ENCODE measurements around the gene PRKAR1B. TPM values are rescaled to one million over a fixed set of nuclear protein-coding genes. Genes with fewer than 3 reads are reported as not detected.
"Not testable (repeated sequence)": the region's sequence is repeated elsewhere in the genome, so short reads cannot be mapped to it uniquely, and the experiment has no call there.

Gene PRKAR1B
- total RNA-seq, 2 donors from 2014 or later = 26.2 to 56.0 TPM

DNA sequence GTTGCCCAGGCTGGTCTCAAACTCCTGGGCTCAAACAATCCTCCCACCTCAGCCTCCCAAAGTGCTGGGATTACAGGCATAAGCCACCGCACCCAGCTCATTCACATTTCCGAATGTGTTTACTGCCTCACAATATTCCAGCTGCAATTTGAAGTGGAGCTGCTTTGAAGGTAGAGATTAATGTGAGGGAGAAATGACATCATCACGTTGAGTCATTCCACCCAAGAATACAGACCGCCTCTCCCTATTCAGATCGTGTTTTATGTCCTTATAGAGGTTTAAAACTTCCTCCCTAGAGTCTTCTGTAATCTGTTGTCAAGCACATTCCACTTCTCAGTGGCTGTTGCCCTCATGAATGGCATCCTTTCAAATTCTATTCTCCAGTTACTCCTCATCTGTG lies 107.0 kb downstream of the PRKAR1B start:
- Mint-ChIP-seq H3K27ac (peak overlapping the region; percentile 85), H3K9me3 (peaks cover 25% of the 10 kb centered on the region), H3K27me3 (no peaks in the 10 kb centered on the region), H3K4me1 (peaks cover 29% of the 10 kb centered on the region), H3K36me3 (ENCODE audit: low read depth) (peaks cover 20% of the 10 kb centered on the region), H3K4me3 (peak overlapping the region; percentile 78)
- ATAC-seq (replicated peaks) = peak; percentile 86

DNA sequence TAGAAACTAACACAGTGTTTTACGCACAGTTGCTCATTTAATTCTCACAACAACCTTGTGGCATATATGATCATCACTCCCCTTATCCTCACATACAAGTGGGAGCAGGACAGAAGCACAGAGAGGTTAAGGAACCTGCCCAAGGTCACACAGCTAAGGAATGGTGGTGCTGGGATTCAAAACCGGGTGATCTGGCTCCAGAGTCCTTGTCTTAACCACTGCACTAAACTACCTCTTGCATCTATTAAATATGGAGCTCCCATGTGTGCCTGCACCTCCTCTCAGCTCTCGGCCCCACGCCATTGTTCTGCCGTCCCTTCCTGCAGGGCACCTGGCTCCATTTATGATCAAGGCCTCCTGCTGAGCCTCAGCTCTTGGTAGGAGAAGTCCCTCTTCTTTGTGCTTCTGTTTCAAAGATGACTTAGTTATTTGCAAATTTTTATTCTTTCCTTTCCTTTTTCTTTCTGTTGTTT lies 107.7 kb downstream of the PRKAR1B start:
- H3K9me3 Mint-ChIP-seq = peaks cover 19% of the 10 kb centered on the region
- no peaks in the 10 kb centered on the region for H3K27me3 Mint-ChIP-seq
- peaks cover 20% of the 10 kb centered on the region for H3K36me3 Mint-ChIP-seq (ENCODE audit: low read depth)
- ATAC-seq (replicated peaks) = no peak
- H3K27ac Mint-ChIP-seq = peak overlapping the region; percentile 85
- peaks cover 29% of the 10 kb centered on the region for H3K4me1 Mint-ChIP-seq
- H3K4me3 Mint-ChIP-seq = peak overlapping the region; percentile 78

DNA sequence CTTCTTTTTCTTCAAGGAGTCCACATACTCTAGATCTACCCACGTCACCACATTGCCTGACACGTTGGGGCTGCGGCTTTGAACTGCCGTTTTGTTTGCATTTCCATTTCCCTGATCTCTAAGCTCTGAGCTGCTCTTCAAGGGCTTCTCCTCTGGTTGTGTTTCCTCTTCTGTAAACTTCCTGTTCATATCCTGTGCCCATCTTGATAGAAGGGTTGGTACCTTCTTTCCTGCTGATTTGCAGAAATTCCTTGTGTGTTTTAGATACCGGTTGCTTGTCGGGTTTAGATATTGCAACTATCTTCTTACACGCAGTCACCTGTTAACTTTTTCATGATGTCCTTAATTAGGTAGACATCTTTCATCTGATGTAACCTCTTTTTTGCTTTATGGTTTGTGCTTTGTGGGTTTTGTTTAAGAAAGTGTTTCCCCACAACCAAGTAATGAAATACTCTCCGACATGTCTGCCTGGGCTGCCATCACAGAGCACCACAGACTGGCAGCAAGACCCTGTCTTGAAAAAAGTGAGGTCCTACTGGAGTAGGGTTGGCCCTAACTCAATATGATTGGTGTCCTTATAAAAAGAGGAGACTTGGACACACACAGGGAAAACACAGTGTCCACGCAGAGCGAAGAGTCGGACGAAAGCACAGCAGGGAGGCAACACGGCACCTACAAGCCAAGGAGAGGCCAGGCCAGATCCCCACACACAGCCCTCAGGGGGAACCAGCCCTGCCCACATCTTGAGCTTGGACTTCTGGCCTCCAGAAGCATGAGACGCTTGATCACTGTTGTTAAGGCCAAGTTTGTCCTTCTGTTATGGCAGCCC lies 108.3 kb downstream of the PRKAR1B start:
- Mint-ChIP-seq H3K4me3 (peak overlapping the region; percentile 78), H3K36me3 (ENCODE audit: low read depth) (peaks cover 20% of the 10 kb centered on the region), H3K27ac (peak overlapping the region; percentile 85), H3K27me3 (no peaks in the 10 kb centered on the region), H3K9me3 (peaks cover 17% of the 10 kb centered on the region), H3K4me1 (peaks cover 29% of the 10 kb centered on the region)
- peak; percentile 79 for ATAC-seq (replicated peaks)

DNA sequence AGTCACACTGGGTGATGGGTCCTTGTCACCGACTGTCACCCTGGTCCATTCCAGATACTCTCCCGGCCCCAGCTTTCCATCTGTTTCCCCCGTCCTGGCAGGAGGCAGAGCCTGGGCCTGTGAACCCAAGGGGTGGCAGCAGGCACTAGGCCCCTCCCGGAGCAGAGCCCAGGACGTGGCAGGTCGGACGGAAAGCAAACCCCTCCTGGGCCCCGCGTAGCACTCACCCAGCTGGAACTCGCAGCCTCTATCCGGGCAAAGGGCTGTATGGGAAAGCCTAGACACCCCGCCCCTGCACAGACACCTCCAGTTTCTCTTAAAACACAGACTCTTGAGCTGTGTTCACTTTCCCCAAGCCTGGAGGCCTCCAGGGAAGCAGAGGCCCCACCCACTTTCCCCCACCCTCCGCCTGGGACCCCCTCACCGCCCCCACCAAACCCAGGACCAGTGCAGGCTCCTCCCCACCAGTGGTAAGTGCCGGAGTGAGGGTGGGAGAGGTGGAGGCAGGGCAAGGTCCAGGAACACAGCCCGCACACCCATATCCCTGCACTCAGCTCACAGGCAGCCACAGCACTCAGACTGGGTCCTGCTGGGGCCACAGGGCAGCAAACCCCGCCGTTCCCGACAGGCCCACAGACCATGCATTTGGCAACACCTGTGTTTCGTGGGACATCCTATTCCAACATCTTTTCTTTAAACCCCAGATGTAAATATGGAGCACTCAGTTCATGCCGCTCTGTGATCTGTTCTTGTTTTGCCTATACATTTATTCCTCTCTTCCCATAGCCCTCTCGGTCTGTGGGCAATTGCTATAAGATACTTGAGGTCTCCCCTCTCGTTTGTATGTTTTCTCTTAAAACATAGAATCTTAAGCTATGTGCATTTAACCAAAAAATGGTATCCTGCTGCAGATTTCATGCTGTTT lies 109.2 kb downstream of the PRKAR1B start:
- H3K27me3 Mint-ChIP-seq = no peaks in the 10 kb centered on the region
- H3K9me3 Mint-ChIP-seq = peaks cover 17% of the 10 kb centered on the region
- peak overlapping the region; percentile 85 for H3K27ac Mint-ChIP-seq
- H3K4me3 Mint-ChIP-seq = peak overlapping the region; percentile 78
- peak; percentile 42 for ATAC-seq (replicated peaks)
- H3K36me3 Mint-ChIP-seq (ENCODE audit: low read depth) = peaks cover 20% of the 10 kb centered on the region
- H3K4me1 Mint-ChIP-seq = peaks cover 29% of the 10 kb centered on the region

DNA sequence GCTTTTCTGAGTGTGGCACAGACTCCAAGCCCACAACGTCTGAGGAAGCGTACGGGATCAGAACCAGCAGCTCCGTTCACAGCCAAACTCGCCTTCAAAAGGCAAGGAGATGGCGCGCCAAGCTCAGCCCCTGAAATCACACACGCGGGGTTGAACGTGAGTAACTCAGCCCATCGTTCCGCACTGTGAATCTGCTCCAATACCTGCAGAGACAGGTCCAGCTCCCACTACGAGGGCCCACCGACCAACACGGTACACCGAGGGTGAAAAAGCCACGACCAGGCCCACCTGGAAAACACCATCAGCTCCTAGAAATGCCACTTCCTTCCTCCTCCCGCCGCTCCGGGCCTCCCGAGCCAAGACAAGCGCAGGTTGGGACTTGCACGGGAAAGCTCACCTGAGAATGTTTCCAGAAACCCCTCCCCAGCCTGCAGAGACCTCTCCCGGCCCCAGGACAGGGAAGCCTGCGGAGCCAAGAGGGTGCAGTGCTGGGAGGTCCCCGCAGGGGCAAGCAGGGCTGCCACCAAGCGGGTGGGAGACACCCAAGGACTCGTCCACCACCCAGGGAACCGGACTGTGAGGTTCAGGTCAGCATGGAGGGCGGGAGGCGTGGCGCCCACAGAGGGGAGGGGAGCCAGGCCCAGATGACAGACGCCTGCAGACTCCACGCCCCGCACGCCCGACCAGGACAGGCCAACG lies 113.5 kb downstream of the PRKAR1B start:
- no peaks in the 10 kb centered on the region for H3K27me3 Mint-ChIP-seq
- no peak overlapping the region for H3K27ac Mint-ChIP-seq
- H3K4me1 Mint-ChIP-seq = peaks cover 27% of the 10 kb centered on the region
- no peak overlapping the region for H3K4me3 Mint-ChIP-seq
- peaks cover 21% of the 10 kb centered on the region for H3K36me3 Mint-ChIP-seq (ENCODE audit: low read depth)
- no peaks in the 10 kb centered on the region for H3K9me3 Mint-ChIP-seq
- ATAC-seq (replicated peaks) = no peak

DNA sequence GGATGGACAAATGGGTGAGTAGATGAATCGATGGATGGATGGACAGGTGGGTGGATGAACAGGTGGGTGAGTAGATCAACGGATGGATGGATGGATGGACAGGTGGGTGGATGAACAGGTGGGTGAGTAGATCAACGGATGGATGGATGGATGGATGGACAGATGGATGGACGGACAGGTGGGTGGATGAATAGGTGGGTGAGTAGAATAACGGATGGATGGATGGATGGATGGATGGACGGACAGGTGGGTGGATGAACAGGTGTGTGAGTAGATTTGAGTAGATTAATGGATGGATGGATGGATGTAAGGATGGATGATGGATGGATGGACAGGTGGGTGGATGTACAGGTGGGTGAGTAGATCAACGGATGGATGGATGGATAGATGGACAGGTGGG lies 115.2 kb downstream of the PRKAR1B start:
- Mint-ChIP-seq H3K4me1 (peaks cover 21% of the 10 kb centered on the region), H3K27ac (peak overlapping the region; percentile 50), H3K36me3 (ENCODE audit: low read depth) (peaks cover 30% of the 10 kb centered on the region)
- H3K9me3 Mint-ChIP-seq; H3K4me3 Mint-ChIP-seq; H3K27me3 Mint-ChIP-seq; ATAC-seq (replicated peaks): not testable (repeated sequence)

DNA sequence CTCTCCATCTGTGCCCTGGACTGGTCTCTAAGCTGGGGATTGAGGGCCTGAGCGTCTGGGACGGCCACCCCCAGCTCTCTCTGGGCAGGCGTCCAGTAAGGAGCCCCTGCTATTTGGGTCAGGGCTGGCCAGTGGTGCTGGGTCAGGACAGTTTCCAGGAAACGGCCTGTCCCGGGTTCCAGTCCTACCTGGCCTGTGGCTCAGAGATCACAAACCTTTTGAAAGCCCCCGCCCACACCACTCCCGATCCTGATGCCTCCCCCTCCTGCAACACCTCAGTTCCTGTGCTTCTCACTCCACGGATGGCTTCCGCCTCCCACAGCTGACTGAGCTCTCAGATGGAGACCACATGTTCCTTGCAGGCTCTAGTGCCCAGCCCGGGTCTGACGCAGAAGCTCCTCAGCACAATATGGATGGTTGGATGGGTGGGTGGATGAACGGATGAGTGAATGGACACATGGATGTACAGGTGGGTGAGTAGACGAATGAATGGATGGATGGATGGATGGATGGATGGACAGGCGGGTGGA lies 115.7 kb downstream of the PRKAR1B start:
- H3K27me3 Mint-ChIP-seq = no peaks in the 10 kb centered on the region
- H3K27ac Mint-ChIP-seq = peak overlapping the region; percentile 50
- ATAC-seq (replicated peaks) = no peak
- H3K9me3 Mint-ChIP-seq = no peaks in the 10 kb centered on the region
- H3K36me3 Mint-ChIP-seq (ENCODE audit: low read depth) = peaks cover 32% of the 10 kb centered on the region
- H3K4me3 Mint-ChIP-seq = no peak overlapping the region
- peaks cover 21% of the 10 kb centered on the region for H3K4me1 Mint-ChIP-seq

DNA sequence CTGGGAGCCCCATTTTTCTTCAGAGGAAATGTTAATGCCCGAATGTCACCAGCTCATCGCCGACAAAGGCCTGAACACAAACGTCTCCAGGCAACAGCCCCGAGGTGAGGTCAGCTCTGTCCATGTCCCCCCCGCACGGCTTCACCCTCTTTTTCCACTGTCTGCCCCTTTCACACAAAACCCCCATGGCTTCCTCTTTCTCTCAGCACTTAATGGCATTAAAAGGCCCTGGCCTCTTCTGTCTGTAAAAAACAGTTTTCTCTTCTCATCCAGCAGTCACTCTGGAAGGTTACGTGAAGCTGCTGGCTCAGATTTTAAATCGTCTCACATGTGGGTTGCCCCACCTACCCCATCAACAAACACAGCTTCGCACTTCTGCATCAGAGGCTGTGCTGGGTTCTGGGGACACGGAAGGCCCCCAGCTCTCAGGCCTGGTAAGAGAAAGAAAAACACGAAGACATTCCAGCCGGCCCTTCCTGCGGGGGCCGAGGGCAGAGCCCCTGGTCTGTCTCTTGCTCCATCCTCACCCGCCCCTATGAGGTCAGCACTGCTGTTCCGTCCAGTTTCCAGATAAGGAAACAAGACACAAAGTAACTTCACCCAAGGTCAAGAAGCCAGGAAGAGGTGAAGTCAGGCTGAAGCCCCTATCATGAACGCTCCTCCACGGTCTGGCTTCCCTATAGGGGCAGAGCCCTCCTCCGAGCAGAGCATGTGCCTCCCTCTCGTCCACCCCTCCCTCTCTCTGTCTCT lies 116.4 kb downstream of the PRKAR1B start:
- ATAC-seq (replicated peaks) = no peak
- Mint-ChIP-seq H3K4me1 (peaks cover 21% of the 10 kb centered on the region), H3K9me3 (no peaks in the 10 kb centered on the region), H3K36me3 (ENCODE audit: low read depth) (peaks cover 38% of the 10 kb centered on the region), H3K4me3 (no peak overlapping the region), H3K27ac (peak overlapping the region; percentile 50), H3K27me3 (no peaks in the 10 kb centered on the region)

DNA sequence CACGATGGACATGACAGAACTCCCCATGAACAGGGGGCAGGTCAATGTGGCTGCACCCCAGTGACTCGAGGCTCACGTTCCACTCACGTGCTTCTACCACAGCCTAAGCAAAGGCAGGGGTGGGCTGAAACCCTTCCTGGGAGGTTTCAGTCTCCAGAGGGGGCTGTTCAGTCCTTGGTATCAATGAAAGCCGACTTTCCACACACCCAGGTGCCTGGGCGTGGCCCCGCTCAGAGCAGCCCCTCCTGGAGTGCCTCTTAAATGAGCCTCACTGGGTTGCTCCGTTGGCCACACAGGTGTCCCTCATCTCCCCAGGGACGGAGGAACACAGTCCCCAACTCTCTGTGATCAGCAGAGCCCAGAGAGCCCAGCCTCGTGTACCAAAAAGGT lies 116.9 kb downstream of the PRKAR1B start:
- Mint-ChIP-seq H3K27ac (no peak overlapping the region), H3K4me1 (peaks cover 21% of the 10 kb centered on the region), H3K27me3 (no peaks in the 10 kb centered on the region), H3K9me3 (no peaks in the 10 kb centered on the region), H3K36me3 (ENCODE audit: low read depth) (peaks cover 44% of the 10 kb centered on the region), H3K4me3 (no peak overlapping the region)
- no peak for ATAC-seq (replicated peaks)

DNA sequence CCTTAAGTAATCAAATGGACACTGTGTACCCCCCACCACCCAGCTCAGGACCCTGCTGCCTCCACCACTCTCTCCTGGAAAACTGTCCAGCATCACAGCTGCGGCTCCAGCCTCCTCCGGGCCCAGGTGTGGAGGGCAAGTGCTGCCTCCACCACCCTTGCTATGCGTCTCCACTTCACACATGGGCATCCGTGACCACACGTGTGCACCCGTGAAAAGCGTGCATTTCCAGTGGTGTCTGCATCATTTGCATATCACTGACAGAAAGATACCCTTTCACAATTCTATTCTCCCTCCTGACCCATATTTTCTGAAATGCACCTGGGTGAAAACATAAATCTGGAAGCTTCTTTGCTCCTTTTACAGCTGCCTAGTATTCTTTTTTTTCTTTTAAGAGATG lies 117.7 kb downstream of the PRKAR1B start:
- Mint-ChIP-seq H3K9me3 (no peaks in the 10 kb centered on the region), H3K27ac (peak overlapping the region; percentile 28), H3K27me3 (no peaks in the 10 kb centered on the region), H3K4me3 (peak overlapping the region; percentile 20), H3K4me1 (peaks cover 26% of the 10 kb centered on the region), H3K36me3 (ENCODE audit: low read depth) (peaks cover 52% of the 10 kb centered on the region)
- ATAC-seq (replicated peaks) = no peak

DNA sequence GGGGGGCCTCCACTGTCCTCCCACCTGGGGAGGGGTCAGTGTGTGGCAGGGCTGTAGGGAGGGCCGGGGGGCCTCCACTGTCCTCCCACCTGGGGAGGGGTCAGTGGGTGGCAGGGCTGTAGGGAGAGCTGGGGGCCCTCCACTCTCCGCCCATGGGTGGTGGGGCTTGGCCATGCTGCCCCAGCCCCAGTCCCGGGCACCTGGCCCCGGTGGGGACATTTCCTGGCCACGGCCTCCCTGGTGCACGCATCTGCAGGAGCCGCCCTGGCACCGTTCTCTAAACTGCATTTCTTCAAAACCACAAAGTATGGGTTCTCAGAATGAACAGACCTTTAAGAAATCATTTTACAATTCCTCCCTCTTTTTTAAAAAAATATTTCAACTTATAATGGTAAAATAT lies 118.1 kb downstream of the PRKAR1B start:
- Mint-ChIP-seq H3K27ac (peak overlapping the region; percentile 28), H3K4me3 (peak overlapping the region; percentile 20)
- ATAC-seq (replicated peaks) = no peak

DNA sequence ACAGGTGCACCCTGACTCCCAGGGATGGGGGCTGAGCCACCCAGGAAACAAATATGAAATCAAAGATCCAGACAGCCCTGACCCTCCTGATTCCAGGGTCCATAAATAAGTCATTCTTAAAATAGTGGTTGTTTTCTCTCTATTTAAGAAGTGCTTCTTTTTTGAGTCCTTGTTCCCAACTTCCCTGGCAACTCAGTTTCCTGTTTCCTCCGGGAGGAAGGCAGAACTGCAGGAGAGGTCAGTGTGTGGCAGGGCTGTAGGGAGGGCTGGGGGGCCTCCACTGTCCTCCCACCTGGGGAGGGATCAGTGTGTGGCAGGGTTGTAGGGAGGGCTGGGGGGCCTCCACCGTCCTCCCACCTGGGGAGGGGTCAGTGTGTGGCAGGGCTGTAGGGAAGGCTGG lies 118.7 kb downstream of the PRKAR1B start:
- Mint-ChIP-seq H3K4me1 (peaks cover 28% of the 10 kb centered on the region), H3K9me3 (no peaks in the 10 kb centered on the region), H3K36me3 (ENCODE audit: low read depth) (peaks cover 62% of the 10 kb centered on the region), H3K27ac (peak overlapping the region; percentile 68), H3K27me3 (no peaks in the 10 kb centered on the region), H3K4me3 (peak overlapping the region; percentile 55)
- no peak for ATAC-seq (replicated peaks)

More for the DNA sequence above, 118.1 kb downstream of the PRKAR1B start:
- H3K4me1 Mint-ChIP-seq = peaks cover 28% of the 10 kb centered on the region
- H3K27me3 Mint-ChIP-seq = no peaks in the 10 kb centered on the region
- peaks cover 56% of the 10 kb centered on the region for H3K36me3 Mint-ChIP-seq (ENCODE audit: low read depth)
- H3K9me3 Mint-ChIP-seq = no peaks in the 10 kb centered on the region

DNA sequence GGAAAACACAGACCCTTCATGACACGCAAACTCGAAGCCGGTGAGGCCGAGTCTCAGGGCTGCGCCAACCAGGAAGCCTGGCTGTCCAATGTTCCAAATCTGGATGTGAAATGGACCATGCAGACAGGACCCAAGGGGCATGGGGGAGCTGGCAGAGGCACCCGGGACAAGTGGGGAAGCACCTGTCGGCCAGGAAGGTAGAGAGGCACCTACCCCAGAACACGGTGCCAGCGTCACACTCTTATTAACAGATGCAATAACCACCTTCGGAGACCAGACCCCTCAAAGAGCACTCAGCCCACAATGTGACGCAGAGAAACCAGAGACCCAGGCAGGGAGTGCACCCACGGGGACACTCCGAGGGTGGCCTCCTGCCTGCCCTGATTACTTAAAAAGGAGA lies 119.1 kb downstream of the PRKAR1B start:
- H3K4me3 Mint-ChIP-seq = peak overlapping the region; percentile 55
- no peaks in the 10 kb centered on the region for H3K27me3 Mint-ChIP-seq
- H3K27ac Mint-ChIP-seq = peak overlapping the region; percentile 68
- H3K4me1 Mint-ChIP-seq = peaks cover 29% of the 10 kb centered on the region
- no peaks in the 10 kb centered on the region for H3K9me3 Mint-ChIP-seq
- H3K36me3 Mint-ChIP-seq (ENCODE audit: low read depth) = peaks cover 66% of the 10 kb centered on the region
- no peak for ATAC-seq (replicated peaks)
